MG63 (cell line): ENCODE data around the gene CPLX1. TPM values are rescaled to one million over a fixed set of nuclear protein-coding genes. Genes with fewer than 3 reads are reported as not detected.

Experiments
- DNase-seq: peaks from one replicate; pipeline ENCODE4 v3.0.0-alpha.2; 2020
- H3K27me3 ChIP-seq: fragments of 250-450 bp; sonication (Bioruptor Pico); 2 replicates; pipeline ENCODE4 v1.5.1; 2020; ENCODE audit warnings: mild to moderate bottlenecking, moderate library complexity
- H3K36me3 ChIP-seq: fragments of 250-450 bp; sonication (Bioruptor Pico); 2 replicates; pipeline ENCODE4 v1.5.1; 2020; ENCODE audit warnings: mild to moderate bottlenecking, moderate library complexity
- H3K4me3 ChIP-seq: fragments of 250-450 bp; sonication (Bioruptor Pico); 2 replicates; pipeline ENCODE4 v1.5.1; 2020; ENCODE audit warnings: mild to moderate bottlenecking, moderate library complexity
- H3K9me3 ChIP-seq: fragments of 250-450 bp; sonication (Bioruptor Pico); 2 replicates; pipeline ENCODE4 v1.5.1; 2020; ENCODE audit warnings: mild to moderate bottlenecking, moderate library complexity
- total RNA-seq: library from RNA; depleted of rRNA; stranded (reverse); fragments of >200 nt; shearing (Covaris generic); gene quantifications from 2 replicates; pipeline ENCODE4 v1.2.3, GENCODE V29; 2014; ENCODE audit warnings: low replicate concordance

The CPLX1 gene
- total RNA-seq, 1 experiment from 2014 or later, result not detected

GRCh38 chr4:858831-859451 lies 33.0 kb upstream of the CPLX1 start:
- no peak for DNase-seq
- Histone ChIP-seq H3K36me3 (peaks cover 9% of the 10 kb centered on the region), H3K9me3 (no peaks in the 10 kb centered on the region), H3K27me3 (no peaks in the 10 kb centered on the region), H3K4me3 (no peak overlapping the region)

- H3K36me3 ChIP-seq, result peaks cover 4% of the 10 kb centered on the region
- H3K4me3 ChIP-seq, result no peak overlapping the region
- H3K27me3 ChIP-seq, result no peaks in the 10 kb centered on the region
- DNase-seq, result no peak
- H3K9me3 ChIP-seq, result no peaks in the 10 kb centered on the region
These were observed 32.1 kb upstream of the CPLX1 start for GRCh38 chr4:858041-858481.

- Histone ChIP-seq H3K9me3 (no peaks in the 10 kb centered on the region), H3K36me3 (no peaks in the 10 kb centered on the region; the same call in 1 of the 2 replicates), H3K4me3 (no peak overlapping the region), H3K27me3 (no peaks in the 10 kb centered on the region)
- no peak for DNase-seq
These were observed 31.5 kb upstream of the CPLX1 start for GRCh38 chr4:857461-857860.

- H3K4me3 ChIP-seq, result no peak overlapping the region
- no peaks in the 10 kb centered on the region for H3K27me3 ChIP-seq
- H3K36me3 ChIP-seq, result no peaks in the 10 kb centered on the region; the same call in 1 of the 2 replicates
- H3K9me3 ChIP-seq, result no peaks in the 10 kb centered on the region
- DNase-seq, result no peak
These were observed 30.4 kb upstream of the CPLX1 start for GRCh38 chr4:856225-856901.

GRCh38 chr4:855880-856224 lies 29.9 kb upstream of the CPLX1 start:
- Histone ChIP-seq H3K36me3 (no peaks in the 10 kb centered on the region; the same call in 1 of the 2 replicates), H3K4me3 (no peak overlapping the region), H3K27me3 (no peaks in the 10 kb centered on the region), H3K9me3 (no peaks in the 10 kb centered on the region)
- DNase-seq, result no peak

GRCh38 chr4:854356-854755 lies 28.4 kb upstream of the CPLX1 start:
- no peak for DNase-seq
- H3K9me3 ChIP-seq, result no peaks in the 10 kb centered on the region
- H3K36me3 ChIP-seq, result no peaks in the 10 kb centered on the region; the same call in 1 of the 2 replicates
- H3K4me3 ChIP-seq, result no peak overlapping the region
- H3K27me3 ChIP-seq, result no peaks in the 10 kb centered on the region

- Histone ChIP-seq H3K36me3 (no peaks in the 10 kb centered on the region; the same call in 1 of the 2 replicates), H3K9me3 (no peaks in the 10 kb centered on the region), H3K27me3 (no peaks in the 10 kb centered on the region)
These were observed 27.5 kb upstream of the CPLX1 start for GRCh38 chr4:853416-853781.

GRCh38 chr4:851701-852430 lies 25.9 kb upstream of the CPLX1 start:
- Histone ChIP-seq H3K4me3 (no peak overlapping the region), H3K36me3 (no peaks in the 10 kb centered on the region), H3K27me3 (no peaks in the 10 kb centered on the region), H3K9me3 (no peaks in the 10 kb centered on the region)
- no peak for DNase-seq

More at GRCh38 chr4:853416-853781, 27.5 kb upstream of the CPLX1 start:
- DNase-seq, result no peak
- H3K4me3 ChIP-seq, result no peak overlapping the region

GRCh38 chr4:850323-850945 lies 24.5 kb upstream of the CPLX1 start:
- Histone ChIP-seq H3K36me3 (no peaks in the 10 kb centered on the region), H3K9me3 (no peaks in the 10 kb centered on the region), H3K27me3 (no peaks in the 10 kb centered on the region), H3K4me3 (no peak overlapping the region)
- DNase-seq, result no peak

- H3K4me3 ChIP-seq, result no peak overlapping the region
- no peak for DNase-seq
- H3K36me3 ChIP-seq, result no peaks in the 10 kb centered on the region
- no peaks in the 10 kb centered on the region for H3K27me3 ChIP-seq
- H3K9me3 ChIP-seq, result no peaks in the 10 kb centered on the region
These were observed 23.7 kb upstream of the CPLX1 start for GRCh38 chr4:849478-850175.

- no peaks in the 10 kb centered on the region for H3K9me3 ChIP-seq
- no peaks in the 10 kb centered on the region for H3K36me3 ChIP-seq
- no peaks in the 10 kb centered on the region for H3K27me3 ChIP-seq
- no peak for DNase-seq
- H3K4me3 ChIP-seq, result no peak overlapping the region
These were observed 23.0 kb upstream of the CPLX1 start for GRCh38 chr4:848803-849477.

- DNase-seq, result no peak
- Histone ChIP-seq H3K36me3 (no peaks in the 10 kb centered on the region), H3K4me3 (no peak overlapping the region), H3K9me3 (no peaks in the 10 kb centered on the region), H3K27me3 (no peaks in the 10 kb centered on the region)
These were observed 22.4 kb upstream of the CPLX1 start for GRCh38 chr4:848307-848691.

- Histone ChIP-seq H3K27me3 (no peaks in the 10 kb centered on the region), H3K4me3 (no peak overlapping the region), H3K9me3 (no peaks in the 10 kb centered on the region), H3K36me3 (no peaks in the 10 kb centered on the region)
- no peak for DNase-seq
These were observed 19.9 kb upstream of the CPLX1 start for GRCh38 chr4:845836-846251.

GRCh38 chr4:845233-845835 lies 19.4 kb upstream of the CPLX1 start:
- Histone ChIP-seq H3K9me3 (no peaks in the 10 kb centered on the region), H3K27me3 (no peaks in the 10 kb centered on the region), H3K36me3 (no peaks in the 10 kb centered on the region), H3K4me3 (no peak overlapping the region)
- DNase-seq, result no peak

- no peaks in the 10 kb centered on the region for H3K27me3 ChIP-seq
- no peak for DNase-seq
- H3K36me3 ChIP-seq, result no peaks in the 10 kb centered on the region
- H3K4me3 ChIP-seq, result no peak overlapping the region
- H3K9me3 ChIP-seq, result no peaks in the 10 kb centered on the region
These were observed 18.9 kb upstream of the CPLX1 start for GRCh38 chr4:844752-845232.
